Measurements from ENCODE around the gene C12orf42. TPM values are rescaled to one million over a fixed set of nuclear protein-coding genes. Genes with fewer than 3 reads are reported as not detected.

Gene C12orf42
- total and polyA plus RNA-seq, 9 donors: not detected

DNA sequence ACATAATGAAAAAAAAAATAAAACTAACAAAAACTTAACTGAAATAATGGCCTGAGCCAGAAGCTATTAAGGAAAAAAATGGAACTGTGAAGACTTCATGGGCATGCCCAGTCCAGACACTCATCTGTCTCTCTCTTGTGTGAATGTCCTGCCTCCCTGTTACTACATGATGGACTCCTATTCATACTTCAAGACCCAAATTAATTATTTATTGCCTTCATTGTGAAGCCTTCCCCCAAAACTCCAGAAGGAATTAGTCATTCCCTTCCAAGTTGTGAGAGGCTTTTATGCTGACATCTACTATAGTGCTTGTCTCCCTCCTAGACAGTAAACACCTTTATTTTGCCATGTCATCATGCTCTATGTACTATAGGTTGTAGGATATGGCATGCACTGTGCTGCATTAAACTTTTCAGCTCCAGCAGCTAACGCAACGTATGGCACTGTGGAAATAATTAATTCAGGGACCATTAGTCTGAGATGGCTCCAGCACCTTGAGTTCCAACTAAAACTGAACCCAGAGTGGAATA, 25.0 kb upstream of the C12orf42 start:
- Histone ChIP-seq H3K9me3 (no peaks in the 10 kb centered on the region), H3K4me1 (ENCODE audit: insufficient read depth) (no peaks in the 10 kb centered on the region), H3K27me3 (no peaks in the 10 kb centered on the region), H3K27ac (no peak overlapping the region), H3K4me3 (no peak overlapping the region), H3K36me3 (no peaks in the 10 kb centered on the region)
- WGBS, 3 donors: 80 to 94% (median 94%) methylated on average over 2 of the region's 2 CpGs
- no peak for DNase-seq
- TF ChIP-seq, protein P1, sequence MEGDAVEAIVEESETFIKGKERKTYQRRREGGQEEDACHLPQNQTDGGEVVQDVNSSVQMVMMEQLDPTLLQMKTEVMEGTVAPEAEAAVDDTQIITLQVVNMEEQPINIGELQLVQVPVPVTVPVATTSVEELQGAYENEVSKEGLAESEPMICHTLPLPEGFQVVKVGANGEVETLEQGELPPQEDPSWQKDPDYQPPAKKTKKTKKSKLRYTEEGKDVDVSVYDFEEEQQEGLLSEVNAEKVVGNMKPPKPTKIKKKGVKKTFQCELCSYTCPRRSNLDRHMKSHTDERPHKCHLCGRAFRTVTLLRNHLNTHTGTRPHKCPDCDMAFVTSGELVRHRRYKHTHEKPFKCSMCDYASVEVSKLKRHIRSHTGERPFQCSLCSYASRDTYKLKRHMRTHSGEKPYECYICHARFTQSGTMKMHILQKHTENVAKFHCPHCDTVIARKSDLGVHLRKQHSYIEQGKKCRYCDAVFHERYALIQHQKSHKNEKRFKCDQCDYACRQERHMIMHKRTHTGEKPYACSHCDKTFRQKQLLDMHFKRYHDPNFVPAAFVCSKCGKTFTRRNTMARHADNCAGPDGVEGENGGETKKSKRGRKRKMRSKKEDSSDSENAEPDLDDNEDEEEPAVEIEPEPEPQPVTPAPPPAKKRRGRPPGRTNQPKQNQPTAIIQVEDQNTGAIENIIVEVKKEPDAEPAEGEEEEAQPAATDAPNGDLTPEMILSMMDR (IDR thresholded peaks at IDR 0.05): no peak
- no peak for TF ChIP-seq POLR2A (IDR thresholded peaks at IDR 0.05)
- no peak for TF ChIP-seq EP300 (IDR thresholded peaks at IDR 0.05)
- intact Hi-C loops (cut with DNase I): no loop called here

DNA sequence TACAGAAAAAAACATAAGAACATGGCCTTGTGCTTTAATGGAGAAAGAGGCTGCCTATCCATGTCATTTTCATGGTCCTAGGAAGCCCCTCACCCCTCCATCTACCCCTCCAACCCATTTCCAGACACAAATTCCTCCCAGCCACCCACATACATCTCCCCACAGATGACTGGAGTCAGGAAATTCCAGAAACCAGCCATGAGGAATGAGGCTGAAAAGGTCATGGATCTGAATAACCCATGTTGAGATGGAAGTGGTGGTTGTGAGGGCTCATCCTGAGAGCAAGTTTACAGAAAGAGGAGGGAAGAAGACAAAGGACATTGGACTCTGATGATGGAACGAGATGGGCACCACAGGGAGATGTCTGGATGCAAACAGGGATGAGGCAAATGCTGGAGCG, 23.9 kb upstream of the C12orf42 start:
- Histone ChIP-seq H3K4me3 (no peak overlapping the region), H3K27me3 (no peaks in the 10 kb centered on the region), H3K4me1 (ENCODE audit: insufficient read depth) (no peaks in the 10 kb centered on the region), H3K36me3 (no peaks in the 10 kb centered on the region), H3K9me3 (no peaks in the 10 kb centered on the region), H3K27ac (no peak overlapping the region)
- WGBS, 3 donors: 78 to 83% (median 78%) methylated on average over 2 of the region's 2 CpGs
- intact Hi-C loops (cut with DNase I): no loop called here
- DNase-seq: no peak
- TF ChIP-seq, protein P1 (IDR thresholded peaks at IDR 0.05): no peak
- no peak for TF ChIP-seq EP300 (IDR thresholded peaks at IDR 0.05)
- TF ChIP-seq POLR2A (IDR thresholded peaks at IDR 0.05): no peak

DNA sequence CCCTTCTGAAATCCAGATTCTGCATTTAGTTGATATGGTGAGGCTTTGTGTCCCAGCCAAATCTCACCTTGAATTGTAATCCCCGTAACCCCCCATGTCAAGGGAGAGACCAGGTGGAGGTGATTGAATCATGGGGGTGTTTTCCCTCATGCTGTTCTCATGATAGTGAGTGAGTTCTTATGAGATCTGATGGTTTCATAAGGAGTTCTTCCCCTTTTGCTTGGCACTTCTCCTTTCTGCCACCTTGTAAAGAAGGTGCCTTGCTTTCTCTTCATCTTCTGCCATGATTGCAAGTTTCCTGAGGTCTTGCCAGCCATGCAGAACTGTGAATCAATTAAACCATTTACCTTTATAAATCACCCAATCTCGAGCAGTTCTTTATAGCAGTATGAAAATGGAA, 23.1 kb upstream of the C12orf42 start:
- no peaks in the 10 kb centered on the region for H3K4me1 ChIP-seq (ENCODE audit: insufficient read depth)
- H3K9me3 ChIP-seq: no peaks in the 10 kb centered on the region
- WGBS, 3 donors: 66 to 79% (median 78%) methylated on average over 2 of the region's 2 CpGs
- TF ChIP-seq POLR2A (IDR thresholded peaks at IDR 0.05) (no peak), EP300 (IDR thresholded peaks at IDR 0.05) (no peak)
- TF ChIP-seq, protein P1 (IDR thresholded peaks at IDR 0.05): no peak
- DNase-seq: no peak
- no peak overlapping the region for H3K4me3 ChIP-seq
- H3K27me3 ChIP-seq: no peaks in the 10 kb centered on the region
- intact Hi-C loops (cut with DNase I): no loop called here
- H3K27ac ChIP-seq: no peak overlapping the region
- no peaks in the 10 kb centered on the region for H3K36me3 ChIP-seq

DNA sequence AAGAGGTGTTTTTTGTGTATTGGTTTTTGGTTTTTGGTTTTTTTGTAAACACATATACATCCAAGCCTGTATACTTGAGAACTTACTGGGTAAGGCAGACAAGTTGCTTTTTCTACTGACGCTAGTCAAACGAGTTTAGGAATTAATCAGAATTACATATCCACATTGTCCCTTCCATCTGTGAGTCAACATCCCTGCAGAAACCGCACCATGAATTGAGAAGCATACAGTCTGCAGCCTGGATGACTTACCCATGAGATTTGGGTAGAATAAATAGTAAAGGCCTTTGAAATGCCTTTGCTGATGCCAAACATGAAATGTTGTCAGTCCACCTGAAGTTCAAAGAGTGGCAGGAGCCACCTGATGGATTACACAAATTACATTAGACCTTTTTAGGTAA, 21.4 kb upstream of the C12orf42 start:
- H3K27me3 ChIP-seq: no peaks in the 10 kb centered on the region

More for the DNA sequence above, 21.4 kb upstream of the C12orf42 start:
- intact Hi-C loops (cut with DNase I): no loop called here
- no peaks in the 10 kb centered on the region for H3K9me3 ChIP-seq
- WGBS, 3 donors: 85 to 97% (median 91%) methylated on average over 3 of the region's 3 CpGs
- H3K4me1 ChIP-seq (ENCODE audit: insufficient read depth): no peaks in the 10 kb centered on the region
- H3K27ac ChIP-seq: no peak overlapping the region
- no peak overlapping the region for H3K4me3 ChIP-seq
- TF ChIP-seq POLR2A (IDR thresholded peaks at IDR 0.05): no peak
- TF ChIP-seq EP300 (IDR thresholded peaks at IDR 0.05): no peak
- TF ChIP-seq, protein P1 (IDR thresholded peaks at IDR 0.05): no peak
- no peaks in the 10 kb centered on the region for H3K36me3 ChIP-seq
- DNase-seq: no peak
